HG02852 (cell line): ENCODE measurements around the gene GPER1.
"Not testable (repeated sequence)": the region's sequence is repeated elsewhere in the genome, so short reads cannot be mapped to it uniquely, and the experiment has no call there.

ENCODE experiments used
- ATAC-seq: cut with Tn5 transposase; IDR thresholded peaks from one replicate; pipeline ENCODE4 v1.9.1; 2021; ENCODE audit warnings: mild to moderate bottlenecking, moderate library complexity; ENCODE audit not compliant: unreplicated experiment

The GPER1 gene

DNA sequence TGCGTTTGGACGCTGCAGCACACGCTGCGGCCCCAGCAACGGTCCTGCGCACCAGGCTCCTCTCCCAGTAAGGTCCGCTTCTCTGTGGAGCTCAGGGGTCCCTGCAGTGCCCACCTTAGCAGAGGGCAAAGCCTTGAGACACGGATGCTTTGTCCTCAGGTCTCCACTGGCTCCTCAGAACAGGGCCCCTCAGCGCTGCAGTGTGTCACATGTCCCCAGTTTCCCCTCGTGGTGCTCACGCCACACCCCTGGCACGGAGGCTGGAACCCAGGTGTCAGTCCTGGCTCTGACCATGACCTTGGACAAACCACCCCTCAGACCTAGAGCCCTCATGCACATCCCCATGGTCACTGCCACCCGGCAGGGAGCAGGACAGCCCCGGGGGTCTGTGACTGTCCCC is 19.9 kb upstream of the GPER1 start:
- ATAC-seq: no peak

DNA sequence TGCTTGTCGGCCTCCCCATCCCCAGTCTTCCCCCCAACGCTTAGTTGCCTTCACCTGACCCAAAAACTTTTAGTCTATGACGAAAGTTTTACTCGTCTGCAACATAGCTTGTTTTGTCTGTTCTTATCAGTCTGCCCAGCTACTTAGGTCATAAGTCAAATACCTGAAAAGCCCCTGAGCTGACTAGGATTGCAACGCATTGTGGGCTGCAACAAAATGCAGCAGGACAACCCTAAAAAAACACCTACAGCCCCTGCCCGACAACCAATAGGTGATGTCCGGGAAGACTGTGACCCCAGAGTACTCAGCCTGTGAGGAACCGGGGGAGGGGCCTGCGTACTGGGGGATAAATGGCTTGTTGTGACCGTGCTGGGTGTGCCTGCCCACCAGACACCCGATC is 19.3 kb upstream of the GPER1 start:
- no peak for ATAC-seq

DNA sequence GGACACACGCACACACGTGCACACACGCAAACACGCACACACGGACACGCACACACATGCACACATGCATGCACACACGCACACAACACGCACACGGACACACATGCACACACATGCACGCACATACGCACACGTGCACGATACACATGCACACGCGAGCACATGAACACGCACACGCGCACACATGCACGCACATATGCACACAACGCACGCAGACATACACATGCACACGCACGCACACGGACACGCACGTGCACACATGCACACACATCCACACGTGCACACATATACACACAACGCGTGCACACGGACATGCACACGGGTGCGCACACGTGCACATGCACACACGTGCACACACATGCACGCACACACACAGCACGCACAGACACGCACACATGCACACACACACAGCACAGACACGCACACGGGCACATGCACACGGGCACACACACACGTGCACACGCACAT is 17.3 kb upstream of the GPER1 start:
- no peak for ATAC-seq

DNA sequence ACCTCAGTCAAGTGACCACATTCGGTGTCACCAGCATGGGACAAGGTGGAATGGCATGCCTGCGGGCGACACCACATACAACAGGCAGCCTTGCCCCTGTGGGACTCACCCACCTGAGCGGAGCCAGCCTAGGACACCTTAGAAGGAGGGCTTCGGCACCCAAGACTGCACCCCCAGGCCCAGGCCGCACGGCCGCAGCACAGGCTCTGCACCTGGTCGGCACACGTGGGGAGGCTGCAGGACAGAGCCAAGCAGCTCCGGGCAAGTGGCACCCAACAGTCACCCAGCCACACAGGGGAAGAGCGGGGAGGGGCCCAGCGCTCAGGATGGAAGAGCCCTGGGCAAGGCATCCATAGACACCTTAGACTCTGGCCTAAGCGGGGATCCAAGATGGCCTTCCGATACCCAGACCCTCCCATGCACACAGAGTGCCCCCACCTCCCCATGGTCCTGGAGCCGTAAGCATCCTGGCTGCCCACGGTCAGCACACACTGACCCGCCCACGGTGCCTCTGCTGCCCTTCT is 16.1 kb upstream of the GPER1 start:
- ATAC-seq: no peak

DNA sequence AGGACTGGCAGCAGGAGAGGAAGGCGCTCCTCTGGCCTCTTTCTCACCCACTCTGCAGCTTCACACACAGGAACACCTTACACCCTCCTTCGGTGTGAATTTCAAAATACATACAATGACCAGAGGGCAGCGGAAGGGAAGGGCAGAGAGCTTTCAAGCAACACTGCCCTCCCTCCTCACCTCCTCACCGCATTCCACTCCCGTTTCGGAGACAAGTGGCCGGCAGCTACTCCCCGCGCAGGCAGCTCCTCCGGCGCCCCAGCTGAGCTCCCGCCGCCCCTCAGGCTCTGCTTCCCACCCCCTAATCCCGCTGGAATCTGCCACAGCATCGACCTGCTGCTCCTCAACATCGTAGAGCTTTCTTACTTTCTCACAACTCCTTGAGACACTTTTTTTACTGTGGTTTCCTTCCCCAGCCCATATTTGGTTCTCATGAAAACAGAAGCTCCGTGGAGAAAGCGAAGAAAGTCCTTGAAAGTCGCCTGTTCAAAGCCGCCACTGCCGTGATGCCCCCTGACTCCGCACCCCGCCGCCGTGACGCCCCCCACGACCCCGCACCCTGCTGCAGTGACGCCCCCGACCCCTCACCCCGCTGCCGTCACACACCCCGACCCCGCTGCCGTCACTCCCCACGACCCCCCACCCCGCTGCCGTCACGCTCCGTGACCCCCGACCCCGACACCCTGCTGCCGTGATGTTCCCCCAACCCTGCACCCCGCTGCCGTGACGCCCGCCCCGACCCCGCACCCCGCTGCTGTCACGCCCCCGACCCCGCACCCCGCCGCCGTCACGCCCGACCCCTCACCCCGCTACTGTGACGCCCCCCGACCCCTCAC is 14.6 kb upstream of the GPER1 start:
- ATAC-seq: no peak

DNA sequence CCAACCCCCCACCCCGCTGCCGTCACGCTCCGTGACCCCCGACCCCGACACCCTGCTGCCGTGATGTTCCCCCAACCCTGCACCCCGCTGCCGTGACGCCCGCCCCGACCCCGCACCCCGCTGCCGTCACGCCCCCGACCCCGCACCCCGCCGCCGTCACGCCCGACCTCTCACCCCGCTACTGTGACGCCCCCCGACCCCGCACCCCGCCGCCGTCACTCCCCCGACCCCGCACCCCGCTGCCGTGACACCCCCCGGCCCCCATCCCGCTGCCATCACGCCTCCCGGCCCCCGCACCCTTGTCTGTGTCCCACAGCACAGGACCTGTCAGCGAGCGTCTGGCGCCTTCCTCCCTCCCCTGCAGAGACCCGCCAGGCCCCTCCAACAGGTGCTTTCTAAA is 13.9 kb upstream of the GPER1 start:
- ATAC-seq: not testable (repeated sequence)

DNA sequence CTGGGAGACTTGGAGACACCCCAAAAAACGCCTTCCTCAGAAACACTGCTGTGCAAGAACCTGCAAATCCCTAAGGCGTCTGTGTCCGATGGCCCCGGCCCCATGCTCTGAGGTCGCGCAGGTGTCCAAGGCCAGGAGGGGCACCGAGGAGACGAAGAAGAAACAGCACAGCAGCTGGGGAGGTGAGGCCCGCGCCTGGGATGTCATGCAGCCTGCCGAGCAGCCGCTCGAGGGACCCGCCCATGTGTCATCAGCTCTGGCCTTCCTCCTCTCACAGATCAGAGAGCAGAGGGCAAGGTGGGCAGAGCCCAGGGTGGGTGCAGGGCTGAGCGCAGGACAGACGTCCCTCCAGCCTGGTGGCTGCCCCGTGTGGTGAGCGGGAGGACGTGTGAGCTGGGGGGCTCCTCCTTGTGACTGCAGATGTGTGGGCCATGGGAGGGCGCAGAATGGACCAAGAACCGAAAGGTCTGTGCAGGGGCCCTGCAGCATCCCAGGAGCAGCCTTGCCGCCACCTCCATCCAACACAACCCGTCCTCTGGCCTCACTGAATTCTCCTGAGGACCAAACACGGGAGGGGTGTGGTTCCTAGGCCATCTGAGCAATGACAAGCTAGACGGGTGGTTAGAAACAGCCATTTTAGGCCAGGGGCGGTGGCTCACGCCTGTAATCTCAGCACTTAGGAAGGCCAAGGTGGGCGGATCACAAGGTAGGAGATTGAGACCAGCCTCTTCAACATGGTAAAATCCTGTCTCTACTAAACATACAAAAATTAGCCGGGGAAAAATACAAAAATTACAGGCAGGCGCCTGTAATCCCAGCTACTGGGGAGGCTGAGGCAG is 13.1 kb upstream of the GPER1 start:
- ATAC-seq: no peak

DNA sequence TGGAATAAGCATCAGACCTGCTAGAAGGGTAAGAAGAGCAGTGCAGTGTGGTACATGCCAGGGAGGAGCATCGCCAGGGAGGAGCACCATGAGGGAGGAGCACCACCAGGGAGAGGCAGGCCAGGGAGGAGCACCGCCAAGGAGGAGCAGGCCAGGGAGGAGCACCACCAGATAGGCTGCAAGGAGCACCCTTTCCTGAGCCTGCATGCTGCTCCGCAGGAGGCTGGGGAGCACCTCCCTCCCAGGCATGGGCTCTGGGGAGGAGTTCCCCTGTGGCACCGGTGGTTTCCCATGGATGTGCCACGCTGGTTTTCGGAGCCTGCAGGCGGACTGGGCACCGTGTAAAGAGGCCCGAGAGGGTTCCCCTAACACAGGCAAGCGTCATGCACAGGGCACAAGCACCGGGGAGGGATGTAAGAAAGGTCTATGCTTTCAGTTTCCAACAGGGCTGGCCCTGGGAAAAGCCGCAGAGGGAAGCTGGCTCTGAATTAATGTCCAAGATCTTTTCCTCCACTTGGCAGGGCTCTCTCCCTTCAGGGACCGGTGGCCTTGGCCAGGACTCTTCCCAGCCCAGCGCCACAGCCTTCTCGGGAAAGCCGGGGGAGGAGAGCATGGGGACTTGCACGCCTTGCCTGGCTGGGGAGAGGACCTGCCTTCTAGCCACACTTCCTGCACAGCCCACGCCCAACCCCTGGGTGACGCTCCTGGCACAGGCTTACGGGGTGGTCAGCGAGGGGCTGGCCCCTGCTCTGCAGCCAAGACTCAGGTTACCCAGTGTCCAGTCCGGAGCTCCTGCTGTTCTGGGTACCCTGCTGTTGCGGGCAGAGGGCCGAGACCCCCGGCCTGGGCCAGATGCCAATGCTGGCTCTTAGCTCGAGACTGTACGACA is 11.5 kb upstream of the GPER1 start:
- ATAC-seq: no peak

DNA sequence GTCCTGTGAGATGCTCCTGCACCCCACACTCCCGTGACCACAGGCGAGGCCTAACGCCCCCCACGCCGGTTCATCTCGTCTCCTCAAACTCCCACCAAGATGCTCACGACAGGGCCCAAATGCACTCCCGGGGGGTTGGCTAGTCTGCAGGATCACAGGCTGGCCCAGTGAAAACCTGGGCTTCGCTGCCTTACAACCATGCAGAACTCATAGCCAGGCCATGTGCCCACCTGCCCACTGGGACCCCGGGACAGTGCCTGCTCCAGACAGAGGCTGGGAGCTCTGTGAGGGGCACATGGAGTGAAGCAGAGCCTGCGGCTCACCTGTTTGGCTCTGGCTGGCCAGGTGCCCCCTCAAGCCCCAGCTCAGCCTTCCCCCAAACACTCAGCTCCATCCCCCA is 9.4 kb upstream of the GPER1 start:
- no peak for ATAC-seq

DNA sequence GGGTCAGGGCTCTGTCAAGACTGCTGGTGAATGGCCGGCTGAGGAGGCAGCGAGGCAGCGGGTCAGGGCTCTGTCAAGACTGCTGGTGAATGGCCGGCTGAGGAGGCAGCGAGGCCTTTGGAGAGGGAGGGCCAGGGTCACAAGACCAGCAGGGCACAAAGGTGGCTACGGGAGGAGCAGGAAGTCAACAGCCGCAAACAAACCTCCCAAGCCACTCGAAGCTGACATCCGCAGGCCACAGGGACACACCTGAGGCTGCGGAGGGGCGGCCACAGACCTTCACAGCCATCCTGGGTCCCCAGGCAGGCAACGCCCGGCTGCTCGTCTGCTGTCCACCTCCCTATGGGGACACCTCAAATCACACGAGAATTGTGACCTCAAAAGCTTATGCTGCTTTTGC is 8.9 kb upstream of the GPER1 start:
- ATAC-seq: no peak

DNA sequence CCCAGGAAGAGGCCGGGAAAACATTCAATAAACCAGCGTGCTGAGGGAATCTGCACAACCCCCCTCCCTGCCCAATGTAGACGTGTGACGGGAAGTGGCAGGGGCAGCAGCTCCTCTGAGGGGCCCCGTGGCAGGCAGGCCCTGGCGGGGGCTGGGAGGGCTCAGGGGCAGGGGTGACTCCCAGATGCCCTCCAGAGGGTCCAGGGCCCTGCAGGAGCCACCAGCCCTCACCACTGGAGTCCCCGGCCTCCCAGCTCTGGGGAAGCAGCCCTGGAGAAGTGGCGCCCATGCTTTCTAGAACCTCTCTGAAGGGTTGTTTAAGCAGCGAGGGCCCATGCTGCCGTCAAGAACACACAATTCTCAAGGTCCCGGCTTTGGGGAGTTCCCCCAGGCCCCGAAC is 8.4 kb upstream of the GPER1 start:
- no peak for ATAC-seq

DNA sequence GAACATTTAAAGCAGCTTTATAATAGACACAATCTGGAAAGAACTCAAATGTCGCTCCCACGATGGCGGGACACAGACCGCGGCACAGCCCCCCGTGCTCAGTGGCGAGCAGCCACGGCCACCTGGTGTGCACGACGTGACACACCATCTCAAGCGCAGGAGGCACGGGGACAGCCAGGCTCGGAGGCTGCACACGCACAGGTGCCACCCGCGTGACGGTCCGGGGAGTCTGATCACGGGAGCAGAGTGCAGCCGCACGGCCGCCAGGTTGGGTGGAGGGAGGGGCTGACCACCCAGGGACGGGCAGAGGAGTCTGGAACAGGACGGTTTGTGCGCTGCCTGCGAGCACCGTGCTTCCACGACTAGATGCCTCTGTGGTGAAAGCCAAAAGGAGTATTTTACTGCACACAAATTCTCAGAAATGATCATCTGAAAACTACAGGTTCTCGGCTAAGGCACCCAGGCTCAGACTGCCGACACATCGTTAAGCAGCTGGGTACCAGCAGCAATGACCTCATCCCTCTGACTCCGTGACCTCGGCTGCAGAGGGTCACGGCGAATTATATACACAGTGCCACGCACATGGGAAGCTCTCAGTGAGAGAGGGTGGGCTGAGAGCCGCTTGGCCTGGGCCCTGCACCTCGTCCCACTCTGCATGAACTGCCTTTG is 7.5 kb upstream of the GPER1 start:
- ATAC-seq: no peak

DNA sequence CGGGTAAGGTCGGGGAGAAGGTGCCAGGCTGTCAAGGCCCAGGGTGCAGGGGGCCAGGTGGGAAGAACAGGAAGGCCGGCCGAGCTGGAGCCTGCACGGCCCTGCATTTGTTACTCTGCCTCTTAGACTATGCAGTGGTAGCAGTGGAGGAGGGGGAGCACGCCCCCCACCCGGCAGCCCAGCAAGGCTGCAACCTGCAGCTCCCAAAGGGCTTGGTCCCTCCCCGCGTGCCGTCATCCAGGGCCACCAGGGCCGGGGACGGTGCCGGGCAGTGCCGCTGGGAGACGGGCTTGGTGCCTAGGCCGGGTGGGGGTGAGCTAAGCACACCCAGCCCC is 7.0 kb upstream of the GPER1 start:
- no peak for ATAC-seq

DNA sequence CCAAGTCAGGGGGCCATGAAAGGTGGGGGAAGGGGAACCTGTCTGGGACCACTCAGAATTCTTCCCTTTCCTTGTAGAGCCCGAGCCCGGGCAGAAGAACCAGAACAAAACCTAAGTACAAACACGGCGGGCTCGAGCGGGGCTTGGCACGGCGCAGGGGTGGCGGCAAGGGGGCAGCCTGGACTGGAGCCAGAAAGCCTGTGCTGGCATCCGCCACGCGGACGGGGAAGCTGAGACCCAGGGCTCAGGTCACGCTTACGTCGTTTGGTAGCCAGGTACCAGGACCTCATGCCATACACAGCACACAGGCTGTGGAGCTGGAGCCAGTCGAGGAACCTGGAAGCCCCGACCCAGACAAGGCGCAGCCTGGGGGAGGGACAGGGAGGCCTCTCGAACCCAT is 6.6 kb upstream of the GPER1 start:
- ATAC-seq: no peak

DNA sequence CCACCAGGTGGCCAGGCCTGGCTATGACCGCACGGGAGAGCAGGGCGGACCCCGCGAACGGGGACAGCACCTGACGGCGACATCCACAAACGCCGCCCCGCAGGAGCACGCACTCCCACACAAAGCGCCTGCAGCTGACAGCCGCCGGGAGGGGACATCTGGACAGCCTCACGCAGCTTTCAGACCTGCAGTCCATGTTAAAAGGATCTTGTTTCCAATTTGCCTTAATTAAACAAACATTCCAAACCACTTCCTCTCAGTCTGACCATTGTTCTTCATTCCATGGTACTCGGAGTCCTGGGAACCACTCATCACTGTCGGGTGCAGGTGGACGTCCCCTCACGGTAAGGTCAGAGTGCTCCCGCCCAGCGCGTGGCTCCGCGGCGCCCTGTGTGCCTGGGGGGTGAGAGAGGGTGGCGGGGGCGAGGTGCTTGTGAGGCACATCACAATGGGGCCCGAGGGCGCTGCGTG is 5.9 kb upstream of the GPER1 start:
- no peak for ATAC-seq

DNA sequence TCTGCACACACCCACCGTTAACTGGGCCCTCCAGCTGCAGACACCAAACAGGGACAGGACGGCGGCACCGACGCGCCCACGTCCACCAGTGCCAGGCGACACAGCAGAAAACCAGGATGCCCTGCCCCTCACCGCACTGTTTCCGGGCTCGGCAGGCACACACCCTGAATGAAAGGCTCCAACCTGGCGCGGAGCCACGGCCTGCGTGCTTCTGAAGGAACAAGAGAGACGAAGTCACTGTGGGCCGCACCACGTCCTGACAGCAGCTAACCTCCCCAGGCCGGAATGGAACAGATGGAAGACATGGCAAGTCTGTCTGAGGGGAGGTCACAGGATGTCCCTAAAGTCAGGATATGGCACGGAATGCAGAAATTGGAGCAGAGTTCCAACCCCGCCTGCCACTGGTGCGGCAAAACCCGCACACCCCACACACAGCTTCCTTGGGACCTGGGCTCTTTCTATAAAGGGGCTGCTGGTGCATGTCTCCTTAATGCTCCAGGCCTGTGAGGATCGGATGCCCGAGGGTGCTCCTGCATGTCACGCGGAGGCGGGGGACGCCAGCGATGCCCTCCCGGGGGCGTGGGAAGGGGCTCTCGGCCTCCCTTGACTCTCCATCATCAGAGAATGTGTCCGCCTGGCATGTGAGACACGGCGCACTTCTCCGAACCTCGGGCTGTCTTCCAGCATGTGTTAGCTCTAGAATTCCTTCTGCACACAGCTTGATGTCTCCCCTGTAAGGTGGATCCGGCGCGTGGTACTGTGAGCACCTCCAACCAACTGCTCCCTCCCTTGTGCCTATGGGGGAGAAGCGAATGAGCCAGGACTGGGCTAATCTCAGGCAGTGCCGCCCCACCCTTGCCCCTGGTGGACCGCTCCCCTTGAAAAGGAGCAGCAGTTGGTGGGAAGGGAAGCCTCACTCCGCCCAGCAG is 3.9 kb upstream of the GPER1 start:
- no peak for ATAC-seq

DNA sequence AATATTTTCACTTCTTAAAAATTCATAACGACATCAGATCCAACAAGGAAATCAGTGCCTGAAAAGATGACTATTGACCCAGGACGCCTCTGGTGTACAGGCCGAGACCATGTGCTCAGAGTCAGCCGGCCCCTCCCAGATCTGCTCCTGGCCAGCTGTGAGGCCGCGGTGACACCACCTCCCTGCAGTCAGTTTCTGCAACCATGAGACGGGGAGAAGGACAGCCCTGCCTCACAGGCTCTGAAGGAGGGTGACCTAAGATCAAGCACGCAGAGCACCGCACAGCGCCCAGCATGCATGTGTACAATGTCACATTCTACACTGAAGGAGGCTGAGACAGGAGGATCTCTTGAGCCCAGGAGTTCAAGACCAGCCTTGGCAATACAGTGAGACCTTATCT is 2.6 kb upstream of the GPER1 start:
- no peak for ATAC-seq

DNA sequence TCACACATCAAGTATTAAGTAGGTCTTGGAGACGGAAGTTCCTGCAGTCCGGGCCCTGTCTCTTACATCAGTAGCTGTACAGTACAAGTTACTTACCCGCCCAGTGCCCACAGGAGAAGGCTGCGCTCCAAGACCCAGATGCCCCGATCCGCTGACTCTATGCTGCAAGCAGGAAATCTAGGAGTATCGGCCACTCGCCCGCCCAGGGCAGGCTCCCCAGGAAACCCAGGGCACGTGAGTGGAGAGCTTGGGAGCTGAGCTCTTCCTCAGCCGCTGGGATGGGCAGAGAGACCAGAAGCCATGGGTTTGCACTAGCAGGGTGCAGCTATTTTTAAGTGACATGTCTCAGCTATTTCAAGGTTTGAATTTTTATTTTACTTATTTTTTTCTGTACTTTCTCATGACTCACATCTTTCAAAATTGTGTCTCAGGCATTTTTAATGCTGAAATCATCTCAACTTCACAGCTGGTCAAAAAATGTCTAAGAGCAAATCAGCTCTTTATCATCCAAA is 1.9 kb upstream of the GPER1 start:
- ATAC-seq: no peak
